Transverse colon (tissue), 3 donors: ENCODE data around the gene SIRT5.

ENCODE experiments used
- CTCF ChIP-seq, 5 experiments: fragments of 200-600 bp in 3 of 5; fragments of 450-650 bp in 2 of 5; sonication (generic) in 3 of 5; IDR thresholded peaks; 1 replicate in 2 of 5; 2 replicates in 3 of 5; pipeline ENCODE4 v1.5.1; 2016 to 2017; ENCODE audit warnings: antibody characterized with exemption in 5 of 5, inconsistent platforms in 3 of 5, mild to moderate bottlenecking in 2 of 5, moderate library complexity in 1 of 5
- POLR2A ChIP-seq: fragments of 450-650 bp; IDR thresholded peaks from one replicate; pipeline ENCODE4 v1.6.1; 2016; ENCODE audit warnings: antibody characterized with exemption, mild to moderate bottlenecking, moderate library complexity

- TF ChIP-seq POLR2A (no peak), CTCF (IDR thresholded peaks at IDR 0.05) (no peak)
Observed at GRCh38 chr6:13561624-13562267, 12.7 kb upstream of the SIRT5 start.
